Prostate gland (tissue), 2 donors: ENCODE measurements around the gene ACER3.

ENCODE experiments used
- CTCF ChIP-seq, 4 experiments: fragments of 200-600 bp in 2 of 4; fragments of 450-650 bp in 2 of 4; sonication (generic) in 2 of 4; IDR thresholded peaks; 1 replicate in 3 of 4; 2 replicates in 1 of 4; pipeline ENCODE4 v1.5.1; 2016 to 2019; ENCODE audit warnings: antibody characterized with exemption in 4 of 4, mild to moderate bottlenecking in 2 of 4, moderate library complexity in 2 of 4
- POLR2A ChIP-seq: fragments of 450-650 bp; IDR thresholded peaks from one replicate; pipeline ENCODE4 v1.6.1; 2016; ENCODE audit warnings: antibody characterized with exemption, mild to moderate bottlenecking

GRCh38 chr11:76824083-76824939, 36.4 kb upstream of the ACER3 start:
- no peak for TF ChIP-seq POLR2A
- no peak for TF ChIP-seq CTCF (IDR thresholded peaks at IDR 0.05)
